Esophagus squamous epithelium (tissue), 4 donors: ENCODE results near the gene MBD6.

ENCODE experiments used
- CTCF ChIP-seq, 6 experiments: fragments of 450-650 bp in 4 of 6; fragments of 200-600 bp in 2 of 6; sonication (generic) in 2 of 6; IDR thresholded peaks; one replicate each; pipeline ENCODE4 v1.5.1; 2016 to 2019; ENCODE audit warnings: antibody characterized with exemption in 6 of 6, mild to moderate bottlenecking in 4 of 6, moderate library complexity in 4 of 6
- POLR2A ChIP-seq, 4 donors: fragments of 450-650 bp; IDR thresholded peaks; one replicate each; pipeline ENCODE4 v1.6.1; 2017; ENCODE audit warnings: antibody characterized with exemption in 4 of 4, mild to moderate bottlenecking in 4 of 4, moderate library complexity in 3 of 4

- TF ChIP-seq POLR2A (IDR thresholded peaks at IDR 0.05): peak in 2 of 4 donors; percentile 44 to 62
- TF ChIP-seq CTCF (IDR thresholded peaks at IDR 0.05): peak in 1 of 6 experiments; percentile 11
These were observed 24.0 kb downstream of the MBD6 start, which contains the start of gene DCTN2 for GRCh38 chr12:57546438-57547287.
